Activated naive CD8-positive, alpha-beta T cell treated with anti-CD3 and anti-CD28 coated beads, Interleukin-2, amount 50 U/mL, for 16 hours (primary cell): ENCODE results near the gene RITA1.
A peak's percentile ranks its signal among the peaks of the same experiment; 100 is the strongest.

ENCODE experiments used
- DNase-seq: peaks from one replicate; pipeline ENCODE4 v3.0.0-alpha.2; 2020; ENCODE audit warnings: low read depth, low spot score

Gene RITA1

GRCh38 chr12:113228394-113229028, 43.0 kb downstream of the RITA1 start:
- no peak for DNase-seq

DNA sequence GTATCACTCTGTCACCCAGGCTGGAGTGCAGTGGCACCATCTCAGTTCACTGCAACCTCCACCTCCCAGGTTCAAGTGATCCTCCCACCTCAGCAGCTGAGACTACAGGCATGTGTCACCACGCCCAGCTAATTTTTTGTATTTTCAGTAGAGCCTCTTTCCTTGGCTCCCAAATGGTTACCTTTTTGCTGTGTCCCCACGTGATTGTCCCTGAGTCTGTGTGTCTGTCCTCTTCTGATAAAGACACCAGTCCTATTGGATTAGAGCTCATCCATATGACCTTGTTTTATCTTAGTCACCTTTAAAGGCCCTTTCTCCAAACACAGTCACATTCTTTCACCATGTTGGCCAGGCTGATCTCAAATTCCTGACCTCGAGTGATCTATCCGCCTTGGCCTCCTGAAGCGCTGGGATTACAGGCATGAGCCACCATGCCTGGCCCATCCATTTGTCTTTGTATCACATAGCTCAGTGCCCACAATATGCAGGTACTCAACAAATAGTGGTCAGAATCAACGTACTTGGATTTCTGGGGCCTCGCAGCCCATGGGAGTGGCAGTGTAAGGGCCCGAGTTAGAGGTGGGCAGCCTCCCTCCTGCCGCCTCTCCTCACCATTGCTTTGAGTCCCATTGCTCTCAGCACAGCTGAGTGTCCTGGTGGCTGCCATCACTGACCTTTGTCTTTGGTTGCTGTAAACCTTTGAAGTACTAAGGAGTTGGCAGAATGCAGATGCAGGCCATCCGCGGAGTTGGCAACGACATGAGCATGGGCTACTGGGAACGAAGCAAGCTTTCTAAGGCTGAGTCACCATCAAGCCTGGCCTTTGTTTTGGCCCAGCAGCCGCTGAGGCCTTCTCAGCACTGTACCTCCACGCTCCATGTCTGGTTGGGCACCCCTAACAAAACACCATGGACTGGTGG, 45.1 kb downstream of the RITA1 start:
- DNase-seq: no peak

DNA sequence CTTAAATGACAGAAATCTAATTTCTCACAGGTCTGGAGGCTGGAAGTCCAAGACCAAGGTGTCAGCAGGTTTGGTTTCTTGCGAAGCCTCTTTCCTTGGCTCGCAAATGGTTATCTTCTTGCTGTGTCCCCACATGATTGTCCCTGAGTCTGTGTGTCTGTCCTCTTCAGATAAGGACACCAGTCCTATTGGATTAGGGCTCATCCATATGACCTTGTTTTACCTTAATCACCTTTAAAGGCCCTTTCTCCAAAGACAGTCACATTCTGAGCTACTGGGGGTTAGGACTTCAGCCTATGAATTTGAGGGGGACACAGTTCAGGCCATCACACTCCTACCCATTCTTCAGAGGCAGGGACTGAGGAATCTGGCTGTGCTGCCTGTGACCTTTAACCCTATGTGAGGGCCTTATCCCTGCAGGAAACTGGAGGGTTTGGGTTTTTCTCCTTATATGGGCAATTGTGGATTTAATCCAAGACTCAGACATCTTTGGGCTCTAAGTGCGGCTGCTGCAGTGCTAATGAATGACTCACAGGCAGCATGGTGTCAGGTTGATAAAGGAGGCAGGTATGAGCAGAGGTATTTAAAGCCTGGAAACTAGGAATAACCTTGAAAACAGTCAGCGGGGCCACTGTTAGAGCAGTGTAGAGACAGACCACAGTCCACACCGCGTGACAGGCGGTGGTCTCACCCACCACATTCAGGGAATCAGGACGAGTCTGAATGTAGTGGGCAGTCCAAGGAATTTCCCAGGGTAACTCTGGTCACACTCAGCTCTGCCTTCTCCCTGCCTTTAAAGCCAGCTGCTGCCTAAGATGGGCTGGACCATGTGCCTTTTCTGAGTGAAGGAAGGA, 45.9 kb downstream of the RITA1 start:
- DNase-seq: no peak

GRCh38 chr12:113232089-113232839, 46.7 kb downstream of the RITA1 start:
- DNase-seq: no peak

DNA sequence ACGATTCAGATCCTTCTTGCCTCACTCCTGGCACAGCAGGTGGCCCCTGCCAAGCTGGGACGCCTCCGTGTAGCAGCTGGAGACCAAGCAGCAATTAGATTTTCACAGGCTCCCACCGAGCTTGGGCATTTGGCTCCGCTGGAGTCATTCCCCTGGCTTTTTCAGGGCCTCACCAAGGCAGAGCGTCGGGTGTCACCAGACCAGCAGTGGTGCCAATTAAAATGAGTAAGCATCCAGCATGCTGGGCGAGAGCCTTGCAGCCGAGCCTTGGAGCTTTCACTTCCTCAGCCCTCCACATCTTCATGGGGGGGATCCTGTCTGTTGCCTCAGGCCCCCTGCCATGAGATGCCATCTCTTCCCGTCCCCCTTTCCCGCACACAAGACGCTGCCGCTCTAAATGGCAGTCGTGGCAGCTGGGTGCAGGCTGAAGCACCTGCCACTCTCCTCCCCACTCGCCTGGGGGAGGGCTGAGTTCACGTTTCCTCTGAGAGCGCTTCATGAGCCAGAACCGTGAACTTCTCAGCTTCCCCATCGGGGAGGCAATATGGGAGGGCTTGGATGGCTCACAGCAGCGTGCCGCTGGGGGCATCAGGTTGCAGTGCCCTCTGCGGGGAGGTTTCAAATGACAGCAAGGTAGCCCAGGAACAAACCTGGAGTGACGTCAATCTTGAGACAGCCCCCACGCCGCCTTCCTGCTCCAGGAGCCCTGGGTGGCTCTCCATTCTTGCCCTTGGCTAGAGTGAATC, 47.5 kb downstream of the RITA1 start:
- peak; percentile 21 for DNase-seq

DNA sequence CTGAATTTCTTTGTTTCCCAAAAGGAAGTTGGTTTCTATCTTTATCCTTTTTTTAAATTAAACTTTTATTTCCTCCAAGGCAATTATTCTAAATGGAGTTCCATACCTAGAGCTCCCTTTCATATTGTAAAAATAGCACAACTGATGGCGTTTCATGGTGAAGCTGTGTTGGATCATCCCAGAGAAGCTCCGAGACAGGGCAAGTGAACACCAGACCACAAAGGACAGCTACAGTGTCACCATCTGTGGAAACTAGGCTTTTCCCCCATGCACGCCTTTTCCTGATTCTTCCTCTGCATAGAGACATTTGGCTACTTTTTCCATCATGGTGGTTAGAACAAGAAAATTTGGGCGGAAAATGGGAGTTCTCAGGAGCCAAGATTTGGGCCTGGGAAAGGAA, 48.4 kb downstream of the RITA1 start:
- DNase-seq: no peak

DNA sequence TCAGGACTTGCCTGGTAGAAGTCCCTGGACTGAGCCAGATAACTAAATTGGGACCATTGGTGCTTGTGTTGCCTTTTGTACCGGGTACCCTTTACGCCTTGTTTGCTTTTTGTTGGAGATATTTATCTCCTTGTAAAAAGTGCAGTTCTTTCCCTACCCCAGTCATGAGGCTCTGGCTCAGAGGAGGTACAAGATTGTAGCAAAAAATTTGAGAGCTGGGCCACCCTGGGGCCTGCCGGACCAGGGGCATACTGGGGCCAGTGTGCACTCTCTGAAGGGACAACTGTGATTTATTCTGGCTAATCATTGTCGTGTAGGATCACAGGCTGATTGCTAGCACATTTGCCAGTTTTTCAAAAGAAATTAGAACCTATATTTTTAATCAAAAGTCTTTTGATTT, 49.0 kb downstream of the RITA1 start:
- no peak for DNase-seq

- DNase-seq: no peak
Observed at GRCh38 chr12:113235976-113236375, 50.5 kb downstream of the RITA1 start.

- no peak for DNase-seq
Observed at GRCh38 chr12:113236539-113237399, 51.2 kb downstream of the RITA1 start.

DNA sequence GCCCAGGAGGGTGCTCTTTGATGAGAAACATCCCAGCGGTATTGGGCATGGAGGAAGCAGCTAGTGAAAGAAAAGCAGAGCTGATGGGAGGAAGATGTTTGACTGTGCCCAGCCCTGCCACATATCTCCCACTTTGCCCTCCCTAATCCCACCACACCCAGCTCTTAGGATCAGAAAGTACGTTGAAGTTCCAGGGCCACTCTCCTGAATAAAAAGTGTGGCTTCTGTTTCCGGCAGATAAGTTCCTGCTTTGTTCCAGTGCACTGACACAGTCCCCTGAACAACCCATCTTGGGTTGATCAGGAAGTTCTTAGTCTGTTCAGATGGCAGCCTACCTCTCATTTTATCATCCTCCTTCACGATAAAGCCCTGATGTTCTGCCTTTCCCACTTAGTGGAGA, 52.2 kb downstream of the RITA1 start:
- no peak for DNase-seq

DNA sequence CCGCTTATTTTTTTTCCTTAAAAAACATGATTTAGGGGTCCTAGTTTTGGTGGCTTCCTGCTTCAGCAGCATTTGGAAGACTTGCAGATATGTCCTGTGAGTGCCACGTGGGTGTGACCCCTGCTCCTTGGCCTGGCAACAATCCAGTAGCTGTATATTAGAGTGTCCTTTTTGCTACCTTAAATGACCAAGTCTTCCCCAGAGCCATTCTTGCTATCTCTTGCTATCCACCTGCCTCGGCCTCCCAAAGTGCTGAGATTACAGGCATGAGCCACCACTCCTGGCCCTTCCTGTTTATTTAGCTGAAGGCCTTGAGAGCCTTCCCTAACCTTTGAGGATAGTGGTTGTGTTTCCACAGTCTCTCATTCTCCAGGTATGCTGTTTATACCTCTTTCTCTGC, 52.8 kb downstream of the RITA1 start:
- no peak for DNase-seq

DNA sequence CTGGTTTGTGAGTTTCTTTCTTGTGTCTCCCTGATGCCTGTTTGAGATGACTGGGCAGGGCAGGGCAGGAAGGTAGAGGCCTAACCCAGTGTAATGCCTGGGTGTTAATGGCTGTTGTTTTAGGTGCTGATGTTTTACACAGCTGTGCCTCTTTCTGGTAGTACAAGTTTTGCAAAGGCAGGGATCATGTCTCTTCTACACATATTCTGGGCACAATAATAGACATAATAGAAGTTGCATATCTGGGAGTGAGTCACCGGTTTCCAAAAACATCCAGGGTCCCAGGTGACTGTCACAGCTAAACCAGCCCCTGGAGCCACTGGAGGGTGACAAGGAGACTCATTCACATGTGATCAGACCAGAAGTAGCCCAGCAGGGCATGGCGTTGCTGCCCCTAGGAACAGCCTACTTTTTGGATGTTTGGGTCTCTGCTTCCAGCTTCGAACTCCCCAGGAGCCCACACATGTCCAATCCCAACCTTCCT, 53.8 kb downstream of the RITA1 start:
- DNase-seq: no peak

DNA sequence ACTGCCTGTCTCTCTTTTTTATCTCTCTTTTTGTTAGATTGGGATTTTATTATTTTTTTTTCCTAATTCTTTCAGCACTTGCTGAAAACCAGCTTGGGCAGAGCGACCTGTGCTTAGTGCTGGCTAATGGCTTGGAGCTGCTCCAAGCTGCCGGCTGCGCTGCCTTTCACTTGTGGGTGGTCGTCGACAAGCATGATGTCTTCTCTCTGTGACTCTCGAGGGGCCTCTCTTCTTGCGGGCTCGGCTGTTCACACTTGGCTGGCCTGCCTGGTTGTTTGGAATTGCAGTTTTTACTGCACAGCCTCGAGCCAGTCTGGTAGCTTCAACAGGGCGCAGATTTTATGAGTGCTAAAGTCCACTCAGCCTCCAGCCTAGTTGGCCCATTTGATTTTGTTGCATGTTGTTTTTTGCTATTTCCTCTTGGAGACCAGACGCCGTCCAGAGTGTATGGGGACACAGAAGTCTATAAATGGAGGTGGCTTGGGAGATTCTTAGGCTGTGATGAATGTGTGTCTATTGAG, 54.4 kb downstream of the RITA1 start:
- no peak for DNase-seq

DNA sequence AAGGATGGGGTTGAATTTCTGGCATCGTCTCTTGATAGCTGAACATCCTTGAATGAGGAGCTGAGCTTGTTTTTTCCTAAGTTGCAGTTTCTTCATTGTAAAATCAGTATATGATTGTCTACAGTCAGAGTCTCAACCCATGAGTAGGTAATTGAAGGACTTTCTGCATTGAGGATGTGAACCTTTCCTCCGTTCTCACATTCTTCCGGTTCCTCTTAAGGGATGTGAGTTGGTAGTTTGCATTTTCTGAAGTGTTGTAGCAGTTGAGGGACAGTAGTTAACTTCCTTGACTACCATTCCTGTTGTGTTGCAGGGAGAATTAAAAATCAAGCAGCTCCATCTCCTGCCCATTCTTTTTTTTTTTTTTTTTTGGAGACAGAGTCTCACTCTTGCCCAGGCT, 54.9 kb downstream of the RITA1 start:
- no peak for DNase-seq

GRCh38 chr12:113241191-113242025, 55.9 kb downstream of the RITA1 start:
- DNase-seq: no peak
